Measurements from ENCODE around the gene GALNT17.

GRCh38 chr7:71604818-71605414, 473.0 kb downstream of the GALNT17 start:
- TF ChIP-seq USF1 (IDR thresholded peaks at IDR 0.05) (no peak), EP300 (IDR thresholded peaks at IDR 0.05; ENCODE audit: borderline replicate concordance) (no peak), REST (IDR thresholded peaks at IDR 0.05; ENCODE audit: low read depth) (no peak), TEAD4 (IDR thresholded peaks at IDR 0.05) (no peak), YY1 (IDR thresholded peaks at IDR 0.05; ENCODE audit: low read depth) (no peak), FOXM1 (IDR thresholded peaks at IDR 0.05; ENCODE audit: borderline replicate concordance, low read depth) (no peak), TAF1 (IDR thresholded peaks at IDR 0.05; ENCODE audit: low read depth) (no peak), RAD21 (IDR thresholded peaks at IDR 0.05; ENCODE audit: low read depth) (no peak), MAX (IDR thresholded peaks at IDR 0.05) (no peak), ZBTB7A (IDR thresholded peaks at IDR 0.05; ENCODE audit: low read depth) (no peak), NFIC (IDR thresholded peaks at IDR 0.05) (no peak), CEBPB (IDR thresholded peaks at IDR 0.05) (no peak), CREB1 (IDR thresholded peaks at IDR 0.05; ENCODE audit: low read depth) (no peak)
